AG10803 (cell line): ENCODE results near the gene BPGM.

Source experiments
- DNase-seq: peaks from one replicate; pipeline ENCODE4 v3.0.0; 2010; ENCODE audit warnings: low read depth
- H3K4me3 ChIP-seq: 2 replicates; pipeline ENCODE4 v1.5.1; 2011; ENCODE audit warnings: mild to moderate bottlenecking, low read length, control low read depth
- CTCF ChIP-seq: conservative IDR thresholded peaks from 2 replicates; pipeline ENCODE4 v1.5.1; 2011; ENCODE audit warnings: mild to moderate bottlenecking, low read length, control low read depth, inconsistent platforms

The BPGM gene

GRCh38 chr7:134612197-134612596 lies 34.5 kb upstream of the BPGM start:
- TF ChIP-seq CTCF, result no peak
- no peak overlapping the region for H3K4me3 ChIP-seq
- DNase-seq, result no peak

GRCh38 chr7:134613623-134614347 lies 32.9 kb upstream of the BPGM start:
- no peak overlapping the region for H3K4me3 ChIP-seq
- peak; percentile 14; the same call in 1 of the 2 replicates for TF ChIP-seq CTCF
- DNase-seq, result peak; percentile 97

- no peak for TF ChIP-seq CTCF
- no peak for DNase-seq
- no peak overlapping the region for H3K4me3 ChIP-seq
These were observed 30.0 kb upstream of the BPGM start for GRCh38 chr7:134616611-134617010.

- peak; percentile 75 for DNase-seq
- TF ChIP-seq CTCF, result no peak
- H3K4me3 ChIP-seq, result no peak overlapping the region
These were observed 27.7 kb upstream of the BPGM start for GRCh38 chr7:134618756-134619530.

- peak; percentile 89 for DNase-seq
- no peak for TF ChIP-seq CTCF
- no peak overlapping the region for H3K4me3 ChIP-seq
These were observed 26.9 kb upstream of the BPGM start for GRCh38 chr7:134619627-134620331.

- TF ChIP-seq CTCF, result no peak
- peak; percentile 61 for DNase-seq
- H3K4me3 ChIP-seq, result no peak overlapping the region
These were observed 24.2 kb upstream of the BPGM start for GRCh38 chr7:134622303-134622995.
